ENCODE results near the gene GOT2. TPM values are rescaled to one million over a fixed set of nuclear protein-coding genes. Genes with fewer than 3 reads are reported as not detected.

The GOT2 gene
- total RNA-seq, 4 donors from 2014 or later = 64.1 to 108 (median 92.6) TPM

GRCh38 chr16:58733248-58733670 is 857 bp downstream of the GOT2 start:
- no peak for DNase-seq (ENCODE audit: extremely low spot score)
- intact Hi-C loops (cut with DNase I) = loop anchor here (5.0 kb wide), 1 partner anchor 36 kb away; no protein-coding TSS in a partner anchor

GRCh38 chr16:58732545-58733247 is 1.4 kb downstream of the GOT2 start:
- H3K4me3 ChIP-seq = peak overlapping the region; percentile 74 to 93 (median 90)
- WGBS = 37% methylated on average over 9 of the region's 9 CpGs
- H3K27ac ChIP-seq (replicated peaks in 1 of 4) = peak overlapping the region; percentile 87 to 91 (median 90)
- H3K4me1 ChIP-seq = peaks cover 40 to 64% (median 59%) of the 10 kb centered on the region in 4 donors
- no peaks in the 10 kb centered on the region for H3K36me3 ChIP-seq
- no peak for TF ChIP-seq EP300 (IDR thresholded peaks at IDR 0.05)
- no peak for TF ChIP-seq POLR2AphosphoS5 (IDR thresholded peaks at IDR 0.05)
- TF ChIP-seq POLR2A (IDR thresholded peaks at IDR 0.05; ENCODE audit: low read depth) = no peak
- TF ChIP-seq CTCF (IDR thresholded peaks at IDR 0.05) = no peak
- DNase-seq (ENCODE audit: extremely low spot score) = no peak
- intact Hi-C loops (cut with DNase I) = loop anchor here (5.0 kb wide), 1 partner anchor 35 kb away; no protein-coding TSS in a partner anchor
- no peaks in the 10 kb centered on the region for H3K27me3 ChIP-seq
- no peaks in the 10 kb centered on the region for H3K9me3 ChIP-seq

More at GRCh38 chr16:58733248-58733670, 857 bp downstream of the GOT2 start:
- Histone ChIP-seq H3K36me3 (no peaks in the 10 kb centered on the region), H3K4me1 (peaks cover 40 to 59% (median 57%) of the 10 kb centered on the region in 4 donors), H3K27ac (replicated peaks in 1 of 4) (peak overlapping the region; percentile 87 to 91 (median 90)), H3K4me3 (peak overlapping the region; percentile 74 to 93 (median 90)), H3K9me3 (no peaks in the 10 kb centered on the region), H3K27me3 (no peaks in the 10 kb centered on the region)
- 3% methylated on average over 23 of the region's 23 CpGs for WGBS
- TF ChIP-seq POLR2AphosphoS5 (IDR thresholded peaks at IDR 0.05) (no peak), POLR2A (IDR thresholded peaks at IDR 0.05; ENCODE audit: low read depth) (no peak), CTCF (IDR thresholded peaks at IDR 0.05) (no peak), EP300 (IDR thresholded peaks at IDR 0.05) (no peak)

- H3K9me3 ChIP-seq = no peaks in the 10 kb centered on the region
- DNase-seq (ENCODE audit: extremely low spot score) = no peak
- 89% methylated on average over 11 of the region's 11 CpGs for WGBS
- TF ChIP-seq EP300 (IDR thresholded peaks at IDR 0.05) (no peak), POLR2AphosphoS5 (IDR thresholded peaks at IDR 0.05) (no peak), POLR2A (IDR thresholded peaks at IDR 0.05; ENCODE audit: low read depth) (no peak), CTCF (IDR thresholded peaks at IDR 0.05) (no peak)
- H3K4me1 ChIP-seq = peaks cover 40 to 68% (median 63%) of the 10 kb centered on the region in 4 donors
- H3K27ac ChIP-seq (replicated peaks in 1 of 4) = peak overlapping the region in 2 of 4 donors; percentile 61 to 72
- intact Hi-C loops (cut with DNase I) = loop anchor here (5.0 kb wide), 1 partner anchor 34 kb away; no protein-coding TSS in a partner anchor
- H3K27me3 ChIP-seq = no peaks in the 10 kb centered on the region
- H3K4me3 ChIP-seq = no peak overlapping the region
- H3K36me3 ChIP-seq = no peaks in the 10 kb centered on the region
These were observed 3.3 kb downstream of the GOT2 start for GRCh38 chr16:58730724-58731370.

GRCh38 chr16:58727796-58728568 is 6.1 kb downstream of the GOT2 start:
- H3K27ac ChIP-seq (replicated peaks in 1 of 4) = peak overlapping the region in 3 of 4 donors; percentile 64 to 72 (median 72)
- intact Hi-C loops (cut with DNase I) = no loop called here
- 97% methylated on average over 9 of the region's 9 CpGs for WGBS

More at GRCh38 chr16:58727796-58728568, 6.1 kb downstream of the GOT2 start:
- Histone ChIP-seq H3K36me3 (peaks cover 7 to 10% (median 9%) of the 10 kb centered on the region in 4 donors), H3K4me3 (no peak overlapping the region), H3K27me3 (no peaks in the 10 kb centered on the region), H3K4me1 (peaks cover 35 to 55% (median 50%) of the 10 kb centered on the region in 4 donors), H3K9me3 (no peaks in the 10 kb centered on the region)
- TF ChIP-seq EP300 (IDR thresholded peaks at IDR 0.05) = no peak
- TF ChIP-seq POLR2A (IDR thresholded peaks at IDR 0.05; ENCODE audit: low read depth) = no peak
- TF ChIP-seq CTCF (IDR thresholded peaks at IDR 0.05) = no peak
- no peak for TF ChIP-seq POLR2AphosphoS5 (IDR thresholded peaks at IDR 0.05)
- DNase-seq (ENCODE audit: extremely low spot score) = no peak

Measured in esophagus muscularis mucosa (tissue), 4 donors.